Hepatocyte (in vitro differentiated cells): ENCODE measurements around the gene DYNC2H1. TPM values are rescaled to one million over a fixed set of nuclear protein-coding genes. Genes with fewer than 3 reads are reported as not detected.

Source experiments
- DNase-seq: peaks from one replicate; pipeline ENCODE4 v3.0.0-alpha.2; 2016; ENCODE audit warnings: low spot score
- H2AFZ ChIP-seq: fragments of 200-600 bp; sonication (generic); 2 replicates; pipeline ENCODE4 v1.6.0; 2016; ENCODE audit warnings: antibody characterized with exemption, mild to moderate bottlenecking
- H3K27ac ChIP-seq: fragments of 200-600 bp; sonication (generic); 2 replicates; pipeline ENCODE4 v1.5.1; 2016; ENCODE audit warnings: mild to moderate bottlenecking
- H3K27me3 ChIP-seq: fragments of 200-600 bp; sonication (generic); 2 replicates; pipeline ENCODE4 v1.6.1; 2016
- H3K36me3 ChIP-seq: fragments of 200-600 bp; sonication (generic); replicated peaks from 2 replicates; pipeline ENCODE4 v1.5.1; 2016; ENCODE audit warnings: low read depth; ENCODE audit not compliant: insufficient read depth
- H3K4me1 ChIP-seq: fragments of 200-600 bp; sonication (generic); 2 replicates; pipeline ENCODE4 v1.5.1; 2016; ENCODE audit warnings: mild to moderate bottlenecking, moderate library complexity; ENCODE audit not compliant: insufficient read depth
- H3K4me2 ChIP-seq: fragments of 200-600 bp; sonication (generic); 2 replicates; pipeline ENCODE4 v1.6.0; 2016
- H3K4me3 ChIP-seq: fragments of 200-600 bp; sonication (generic); 2 replicates; pipeline ENCODE4 v1.5.1; 2016; ENCODE audit warnings: mild to moderate bottlenecking
- H3K79me2 ChIP-seq: fragments of 200-600 bp; sonication (generic); 2 replicates; pipeline ENCODE4 v1.6.0; 2017; ENCODE audit warnings: mild to moderate bottlenecking
- H3K9me2 ChIP-seq: fragments of 200-600 bp; sonication (generic); replicated peaks from 2 replicates; pipeline ENCODE4 v1.6.0; 2017; ENCODE audit warnings: mild to moderate bottlenecking; ENCODE audit not compliant: insufficient read depth
- H3K9me3 ChIP-seq: fragments of 200-600 bp; sonication (generic); 2 replicates; pipeline ENCODE4 v1.5.1; 2016; ENCODE audit warnings: low read depth, mild to moderate bottlenecking
- H4K20me1 ChIP-seq: fragments of 200-600 bp; sonication (generic); 2 replicates; pipeline ENCODE4 v1.6.0; 2016; ENCODE audit warnings: mild to moderate bottlenecking; ENCODE audit not compliant: insufficient read depth, poor library complexity, severe bottlenecking
- CTCF ChIP-seq: fragments of 200-600 bp; sonication (generic); IDR thresholded peaks from 2 replicates; pipeline ENCODE4 v1.5.1; 2016; ENCODE audit warnings: antibody characterized with exemption, mild to moderate bottlenecking; ENCODE audit not compliant: poor library complexity
- EZH2 ChIP-seq: fragments of 200-600 bp; sonication (generic); IDR thresholded peaks from 2 replicates; pipeline ENCODE4 v1.6.1; 2016; ENCODE audit warnings: antibody characterized with exemption, mild to moderate bottlenecking, borderline replicate concordance
- EZH2phosphoT487 ChIP-seq: fragments of 200-600 bp; sonication (generic); IDR thresholded peaks from one replicate; pipeline ENCODE4 v1.6.1; 2018; ENCODE audit warnings: antibody characterized with exemption, mild to moderate bottlenecking, low read depth, moderate library complexity; ENCODE audit not compliant: unreplicated experiment, severe bottlenecking
- WGBS: methylation state at CpG from one replicate; pipeline ENCODE4 v1.1.6; 2016; ENCODE audit warnings: low lambda C conversion rate; ENCODE audit errors: missing lambda C conversion rate; 5-methylcytosine and 5-hydroxymethylcytosine counted together
- polyA plus RNA-seq: library from polyadenylated mRNA; unstranded; fragments of >200 nt; fragmentation: Nextera tagmentation; extraction: Ambion mirVana; gene quantifications from 2 replicates; pipeline ENCODE4 v1.2.1, GENCODE V29; 2016
- total RNA-seq: library from RNA; depleted of rRNA; stranded (reverse); fragments of >200 nt; gene quantifications from 2 replicates; pipeline ENCODE4 v1.2.3, GENCODE V29; 2014

The DYNC2H1 gene
- total and polyA plus RNA-seq, 2 experiments from 2014 or later: 4.4 to 16.9 TPM

- no peak overlapping the region for H3K4me2 ChIP-seq
- no peak for DNase-seq
- no peak for TF ChIP-seq CTCF
- no peak for TF ChIP-seq EZH2phosphoT487
- TF ChIP-seq EZH2: no peak
- H4K20me1 ChIP-seq: peaks cover 4% of the 10 kb centered on the region
- H3K4me3 ChIP-seq: no peak overlapping the region
- no peak overlapping the region for H2AFZ ChIP-seq
- peaks cover 76% of the 10 kb centered on the region for H3K79me2 ChIP-seq
- no peaks in the 10 kb centered on the region for H3K36me3 ChIP-seq
- no peaks in the 10 kb centered on the region for H3K9me2 ChIP-seq
- H3K27ac ChIP-seq: no peak overlapping the region
- H3K4me1 ChIP-seq: peaks cover 13% of the 10 kb centered on the region
- no peaks in the 10 kb centered on the region for H3K9me3 ChIP-seq
- no peaks in the 10 kb centered on the region for H3K27me3 ChIP-seq
These were observed 22.8 kb upstream of the DYNC2H1 start for GRCh38 chr11:103086461-103086860.

- peaks cover 4% of the 10 kb centered on the region for H4K20me1 ChIP-seq
- H3K79me2 ChIP-seq: peaks cover 50% of the 10 kb centered on the region
- H3K4me2 ChIP-seq: peak overlapping the region; percentile 81
- no peaks in the 10 kb centered on the region for H3K9me3 ChIP-seq
- peaks cover 6% of the 10 kb centered on the region for H3K27me3 ChIP-seq
- peak overlapping the region; percentile 84 for H2AFZ ChIP-seq
- H3K36me3 ChIP-seq: no peaks in the 10 kb centered on the region
- peak overlapping the region; percentile 82 for H3K4me3 ChIP-seq
- DNase-seq: peak; percentile 71
- TF ChIP-seq CTCF (no peak), EZH2 (no peak), EZH2phosphoT487 (no peak)
- peaks cover 10% of the 10 kb centered on the region for H3K4me1 ChIP-seq
- WGBS: under 1% methylated on average over 26 of the region's 26 CpGs
- H3K27ac ChIP-seq: peak overlapping the region; percentile 96
- no peaks in the 10 kb centered on the region for H3K9me2 ChIP-seq
These were observed 18.0 kb upstream of the DYNC2H1 start for GRCh38 chr11:103091064-103091800.

GRCh38 chr11:103091801-103092524 lies 17.3 kb upstream of the DYNC2H1 start, which contains the start of gene DCUN1D5:
TSS of gene DCUN1D5 (minus strand) at chr11:103092160. CDS start at chr11:103091872, 288 bp downstream.
- 1% methylated on average over 53 of the region's 54 CpGs for WGBS
- peak within 1 kb of the TSS; percentile 84 for H2AFZ ChIP-seq

More at GRCh38 chr11:103091801-103092524, 17.3 kb upstream of the DYNC2H1 start, which contains the start of gene DCUN1D5:
- DNase-seq: peak; percentile 98
- H3K27me3 ChIP-seq: peaks cover 6% of the 10 kb centered on the region
- H3K4me2 ChIP-seq: peak within 1 kb of the TSS; percentile 81
- H4K20me1 ChIP-seq: peaks cover 4% of the 10 kb centered on the region
- peak within 1 kb of the TSS; percentile 96 for H3K27ac ChIP-seq
- no peaks in the 10 kb centered on the region for H3K36me3 ChIP-seq
- H3K4me1 ChIP-seq: peaks cover 7% of the 10 kb centered on the region
- no peaks in the 10 kb centered on the region for H3K9me2 ChIP-seq
- H3K9me3 ChIP-seq: no peaks in the 10 kb centered on the region
- H3K79me2 ChIP-seq: peaks cover 42% of the 10 kb centered on the region
- no peak for TF ChIP-seq EZH2phosphoT487
- TF ChIP-seq EZH2: no peak
- TF ChIP-seq CTCF: no peak
- H3K4me3 ChIP-seq: peak within 1 kb of the TSS; percentile 82
